ENCODE measurements around the gene ERH.
"Not testable (repeated sequence)": the region's sequence is repeated elsewhere in the genome, so short reads cannot be mapped to it uniquely, and the experiment has no call there.

ERH gene

GRCh38 chr14:69392481-69392880 is 5.6 kb downstream of the ERH start:
- no peak for DNase-seq

DNA sequence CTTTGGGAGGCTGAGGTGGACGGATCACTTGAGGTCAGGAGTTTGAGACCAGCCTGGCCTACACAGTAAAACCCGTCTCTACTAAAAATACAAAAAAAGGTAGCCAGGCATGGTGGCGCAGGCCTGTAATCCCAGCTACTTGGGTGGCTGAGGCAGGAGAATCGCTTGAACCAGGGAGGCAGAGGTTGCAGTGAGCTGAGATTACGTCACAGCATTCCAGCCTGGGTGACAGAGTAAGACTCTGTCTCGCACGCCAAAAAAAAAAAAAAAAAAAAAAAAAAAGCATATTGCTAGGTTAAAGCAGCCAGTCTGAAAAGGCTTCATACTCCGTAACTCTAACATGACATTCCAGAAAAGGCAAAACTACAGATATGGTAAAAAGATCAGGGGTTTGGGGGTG is 6.7 kb downstream of the ERH start:
- not testable (repeated sequence) for DNase-seq

DNA sequence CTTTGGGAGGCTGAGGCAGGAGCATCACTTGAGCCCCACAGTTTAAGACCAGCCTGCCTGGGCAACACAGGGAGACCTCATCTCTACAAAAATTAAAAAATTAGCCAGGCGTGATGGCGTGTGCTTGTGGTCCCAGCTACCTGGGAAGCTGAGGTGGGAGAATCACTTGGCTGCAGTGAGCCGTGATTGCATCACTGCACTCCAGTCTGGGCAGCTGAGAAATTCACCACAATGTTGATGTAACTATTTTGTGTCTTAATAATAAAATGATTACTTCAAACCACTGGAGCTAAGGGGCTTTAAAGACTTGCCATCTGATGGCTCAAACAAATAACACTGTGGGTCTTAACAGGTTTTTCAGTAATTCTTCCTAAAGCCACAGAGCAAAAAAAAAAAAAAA is 10.8 kb downstream of the ERH start:
- DNase-seq: no peak

GRCh38 chr14:69378274-69378673 is 19.8 kb downstream of the ERH start:
- DNase-seq: no peak

- DNase-seq: no peak
Observed at GRCh38 chr14:69376439-69376838, 21.7 kb downstream of the ERH start.

DNA sequence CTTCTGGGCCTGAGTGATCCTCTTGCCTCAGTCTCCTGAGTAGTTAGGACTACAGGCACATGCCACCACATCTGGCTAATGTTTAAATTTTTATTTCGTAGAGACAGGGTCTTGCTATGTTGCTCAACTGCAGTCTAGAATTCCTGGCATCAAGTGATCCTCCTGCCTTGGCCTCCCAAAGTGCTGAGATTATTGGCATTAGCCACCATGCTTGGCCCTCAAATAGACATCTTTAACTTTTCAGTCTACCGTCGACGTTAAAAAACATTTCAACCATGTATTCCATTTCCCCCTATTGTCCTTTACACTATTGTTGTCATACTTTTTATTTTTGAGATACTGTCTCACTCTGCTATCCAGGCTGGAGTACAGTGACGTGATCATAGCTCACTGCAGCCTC is 22.4 kb downstream of the ERH start:
- no peak for DNase-seq

DNA sequence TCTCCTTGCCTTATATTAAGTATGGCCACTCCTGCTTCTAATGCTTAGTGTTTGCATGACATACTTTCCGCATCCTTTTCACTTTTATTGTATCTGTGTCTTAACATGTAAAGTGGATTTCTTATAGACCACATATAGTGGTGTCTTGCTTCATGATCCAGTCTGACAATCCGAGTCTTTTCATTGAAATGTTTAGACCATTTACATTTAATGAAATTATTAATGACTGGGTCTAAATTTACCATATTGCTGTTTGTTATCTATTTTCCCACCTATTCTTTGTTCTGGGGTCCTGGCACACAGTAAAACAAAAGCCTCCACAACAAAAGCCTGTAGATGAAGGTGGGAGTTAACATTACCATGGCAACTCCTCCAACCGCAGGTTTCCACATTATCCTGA is 22.9 kb downstream of the ERH start:
- DNase-seq: no peak

DNA sequence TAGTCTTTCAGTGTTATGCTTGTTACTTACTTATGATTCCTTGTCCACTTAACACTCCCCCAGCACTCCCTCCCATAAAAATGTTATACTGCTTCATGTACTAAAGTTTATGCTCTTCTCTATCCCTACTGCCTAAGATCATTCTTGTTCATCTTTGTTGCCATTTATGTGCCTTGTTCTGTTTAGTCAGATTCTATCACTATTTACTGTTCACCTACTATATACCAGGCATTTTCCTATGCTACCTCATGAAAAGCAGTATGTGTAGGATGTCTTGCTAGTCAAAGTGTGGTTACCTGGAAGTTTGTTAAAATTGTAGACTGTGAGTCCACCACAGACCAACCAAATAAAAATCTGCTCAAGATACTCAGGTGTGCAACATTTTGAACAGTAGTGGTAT is 23.9 kb downstream of the ERH start:
- DNase-seq: no peak

DNA sequence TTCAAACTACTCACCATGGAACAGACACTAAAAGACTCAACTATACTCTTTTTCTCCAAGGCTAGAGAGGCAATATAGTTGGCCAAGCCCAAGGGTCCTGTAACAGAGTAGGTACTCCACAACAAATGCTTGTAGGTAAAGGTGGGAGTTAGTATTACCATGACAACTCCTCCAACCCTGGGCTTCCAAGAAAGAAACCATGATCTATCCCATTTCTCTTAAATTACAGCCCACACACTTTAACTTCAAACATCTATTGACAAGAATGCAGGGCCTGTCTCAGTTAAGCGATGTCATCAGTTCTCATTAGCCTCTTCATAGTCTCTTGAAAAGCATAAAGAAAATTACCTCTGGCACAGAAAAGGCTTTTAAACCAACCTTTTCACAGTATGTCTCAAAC is 25.0 kb downstream of the ERH start:
- no peak for DNase-seq

DNA sequence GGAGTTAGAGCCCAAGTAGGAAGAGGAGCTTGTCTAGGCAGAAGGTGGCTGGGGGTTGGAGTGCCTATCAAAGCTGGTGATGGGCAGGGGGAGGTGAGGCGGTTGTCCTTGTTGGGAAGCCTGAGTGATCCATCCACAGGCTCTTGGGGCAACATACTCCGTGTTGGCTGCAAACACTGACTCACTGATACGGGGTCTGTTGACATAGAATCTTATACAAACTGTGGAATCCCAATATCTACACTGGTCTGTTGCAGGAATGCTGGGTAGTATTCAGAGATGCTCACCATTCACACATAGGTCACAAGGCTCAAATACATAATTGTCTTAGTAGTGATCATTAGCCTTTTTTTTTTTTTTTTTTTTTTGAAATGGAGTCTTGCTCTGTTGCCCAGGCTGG is 26.0 kb downstream of the ERH start:
- DNase-seq: no peak

DNA sequence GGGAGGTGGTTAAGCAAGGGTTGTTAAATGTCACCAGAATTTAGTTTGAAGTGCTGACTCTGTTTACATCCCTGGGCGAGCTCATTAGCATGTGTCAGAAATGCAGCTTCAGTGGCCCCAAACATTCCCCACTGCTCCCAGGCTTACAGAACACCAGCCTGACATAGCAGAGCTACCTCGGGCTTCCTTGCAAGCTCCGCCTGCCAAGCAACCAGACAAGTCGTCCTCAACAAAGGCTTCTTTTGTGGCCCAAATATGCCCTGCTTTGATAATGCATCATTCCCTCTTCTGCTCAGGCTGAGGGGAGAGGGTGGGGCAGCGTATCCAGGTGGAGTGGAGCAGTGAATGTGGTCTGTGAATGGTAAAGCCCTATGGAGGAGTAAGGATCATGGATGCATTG is 28.0 kb downstream of the ERH start:
- DNase-seq: no peak

DNA sequence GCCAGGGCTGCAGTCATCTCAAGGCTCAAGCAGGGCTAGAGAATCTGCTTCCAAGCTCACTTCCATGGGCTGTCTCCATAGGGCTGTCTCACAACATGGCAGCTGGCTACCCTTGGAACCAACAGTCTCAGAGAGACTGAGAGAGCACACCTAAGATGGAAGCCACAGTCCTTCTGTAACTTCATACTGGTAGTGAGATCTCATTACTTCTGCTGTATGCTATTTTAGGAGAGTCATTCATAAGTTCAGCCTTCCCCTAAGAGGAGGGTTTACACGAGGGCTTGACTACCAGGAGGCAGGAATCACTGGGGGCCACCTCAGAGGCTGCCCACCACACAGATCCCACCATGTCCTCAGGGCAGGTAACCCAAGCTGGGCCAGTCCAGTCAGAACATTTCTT is 29.7 kb downstream of the ERH start:
- no peak for DNase-seq

- DNase-seq: no peak
Observed at GRCh38 chr14:69366761-69367160, 31.3 kb downstream of the ERH start.

DNA sequence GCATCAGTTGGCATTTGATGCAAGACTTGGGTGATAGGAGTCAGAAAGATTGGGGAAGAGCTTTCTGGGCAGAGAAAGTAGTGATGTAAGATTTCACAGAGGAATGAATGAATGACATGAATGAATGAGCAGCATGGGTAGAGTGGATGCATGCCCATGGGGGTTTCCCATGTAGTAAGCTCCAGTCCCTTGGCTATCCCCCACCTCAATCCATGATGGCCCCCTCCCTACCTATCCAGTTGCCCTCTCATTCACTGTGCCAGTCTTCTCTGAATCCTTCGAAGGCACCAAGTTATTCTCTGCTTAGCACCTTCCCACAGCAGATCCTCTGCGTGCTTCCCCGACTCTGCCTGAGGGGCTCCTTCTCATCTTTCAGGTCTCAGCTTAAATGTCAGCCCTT is 32.0 kb downstream of the ERH start:
- DNase-seq: no peak

DNA sequence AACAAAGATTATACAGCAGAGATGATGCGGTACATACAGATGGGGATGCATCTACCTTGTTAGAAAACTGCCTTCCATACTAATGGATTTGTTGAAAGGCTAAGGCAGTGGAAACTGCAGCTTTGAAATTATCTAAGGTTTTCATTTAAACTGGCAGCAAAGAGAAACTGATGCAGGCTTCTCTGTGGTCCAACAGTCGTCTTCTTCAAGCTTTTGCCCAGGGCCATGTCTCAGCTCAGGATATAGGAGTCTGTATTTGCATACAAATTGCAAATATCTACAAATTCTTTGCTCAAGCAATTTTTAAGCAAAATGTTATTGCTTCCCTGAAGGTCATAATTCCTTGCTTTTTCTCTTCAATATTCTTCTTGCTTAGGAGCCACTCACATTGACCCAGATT is 33.7 kb downstream of the ERH start:
- no peak for DNase-seq

DNA sequence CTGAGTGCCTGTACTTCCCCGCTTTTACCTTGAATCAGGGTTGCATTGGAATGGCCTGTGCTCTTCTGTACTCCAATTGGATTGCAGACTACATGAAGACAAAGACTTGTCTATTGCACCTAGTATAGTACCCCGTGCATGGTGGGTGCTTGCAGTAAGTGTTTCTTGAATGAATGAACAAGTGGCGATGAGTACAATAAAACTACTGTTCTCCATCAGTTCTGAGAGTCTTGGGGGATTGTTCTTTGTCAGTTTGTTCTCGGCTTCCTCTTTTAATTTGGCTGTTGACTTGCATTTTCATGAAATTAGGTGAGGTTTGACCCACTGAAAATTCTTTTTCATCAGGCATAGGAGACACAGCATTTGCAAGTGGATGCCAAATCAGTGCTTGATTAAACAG is 34.1 kb downstream of the ERH start:
- no peak for DNase-seq

DNA sequence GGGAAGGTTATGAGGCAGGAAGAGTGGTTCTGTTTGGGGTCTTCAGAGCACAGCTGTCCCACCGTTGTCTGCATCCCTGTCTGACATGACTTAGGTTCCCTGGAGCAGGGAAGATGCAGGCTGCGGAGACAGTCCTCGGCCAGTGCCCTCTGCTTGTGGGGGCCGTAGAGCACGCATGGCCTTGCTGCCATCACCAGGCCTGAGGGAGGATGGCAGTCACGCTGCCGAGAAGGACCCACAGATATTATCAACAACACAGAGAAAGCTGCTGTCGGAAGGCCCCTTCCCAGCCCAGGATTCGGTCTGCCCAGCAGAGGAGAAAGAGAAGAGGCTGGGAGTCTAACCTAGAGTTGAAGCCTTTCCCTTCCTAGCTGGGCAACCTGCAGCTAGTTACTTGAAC is 35.0 kb downstream of the ERH start:
- no peak for DNase-seq

- DNase-seq: peak; percentile 18
Observed at GRCh38 chr14:69360438-69361108, 37.5 kb downstream of the ERH start.

DNA sequence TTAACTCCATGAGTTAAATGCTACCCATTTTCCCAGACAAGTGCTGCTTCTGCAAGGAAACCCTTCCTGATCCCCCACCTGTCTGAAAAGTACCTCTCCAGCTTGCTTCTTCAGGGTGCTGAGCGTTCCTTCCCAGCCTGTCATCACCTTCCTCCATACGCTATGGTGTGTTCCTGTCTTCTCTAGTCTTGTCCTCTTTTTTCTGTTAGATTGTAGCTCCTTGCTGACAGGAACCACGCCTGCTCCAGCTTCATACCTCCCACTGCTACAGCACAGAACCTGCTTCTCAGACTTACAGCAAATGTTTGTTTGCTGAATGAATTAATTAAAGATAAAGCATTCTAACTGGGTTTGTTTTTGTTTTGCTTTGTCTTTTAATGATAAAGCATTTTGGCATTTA is 39.1 kb downstream of the ERH start:
- DNase-seq: no peak

- DNase-seq: no peak
Observed at GRCh38 chr14:69358233-69358963, 39.7 kb downstream of the ERH start.

- DNase-seq: no peak
Observed at GRCh38 chr14:69357544-69358200, 40.4 kb downstream of the ERH start.

GRCh38 chr14:69356903-69357543 is 41.1 kb downstream of the ERH start:
- DNase-seq: no peak

GRCh38 chr14:69355607-69356281 is 42.4 kb downstream of the ERH start:
- no peak for DNase-seq

Measured in NCI-H2171 (cell line).